DND-41 (cell line): Measurements from ENCODE around the gene SRPRB.

ENCODE experiments used
- ATAC-seq: fragments of 200-7000 bp; cut with Tn5 transposase; 3 replicates; pipeline ENCODE4 v1.9.1; 2021; ENCODE audit warnings: low read depth; ENCODE audit not compliant: insufficient read depth
- DNase-seq: peaks from one replicate; pipeline ENCODE4 v3.0.0-alpha.2; 2020
- H2AFZ ChIP-seq: 2 replicates; pipeline ENCODE4 v1.6.0; 2012; ENCODE audit warnings: low read depth, low read length
- H3K27ac ChIP-seq: 2 replicates; pipeline ENCODE4 v1.5.1; 2012; ENCODE audit warnings: low read length, inconsistent platforms
- H3K27me3 ChIP-seq: fragments of 200-600 bp; sonication (generic); 2 replicates; pipeline ENCODE4 v1.6.0; 2012; ENCODE audit warnings: low read length, mild to moderate bottlenecking, inconsistent platforms; ENCODE audit not compliant: insufficient read depth, poor library complexity
- H3K36me3 ChIP-seq: 2 replicates; pipeline ENCODE4 v1.5.1; 2012; ENCODE audit warnings: low read length, inconsistent platforms; ENCODE audit not compliant: insufficient read depth
- H3K4me1 ChIP-seq: 2 replicates; pipeline ENCODE4 v1.5.1; 2012; ENCODE audit warnings: mild to moderate bottlenecking, low read length; ENCODE audit not compliant: insufficient read depth
- H3K4me2 ChIP-seq: 2 replicates; pipeline ENCODE4 v1.6.0; 2012; ENCODE audit warnings: mild to moderate bottlenecking, moderate library complexity, low read length, inconsistent platforms; ENCODE audit not compliant: insufficient read depth
- H3K4me3 ChIP-seq, 2 experiments: fragments of 200-600 bp in 1 of 2; shearing (Covaris generic) in 1 of 2; 2 replicates each; pipeline ENCODE4 v1.5.1; 2012 to 2016; ENCODE audit warnings: inconsistent platforms in 2 of 2, low read length in 2 of 2, mild to moderate bottlenecking in 2 of 2, low read depth in 1 of 2, moderate library complexity in 1 of 2
- H3K79me2 ChIP-seq: 2 replicates; pipeline ENCODE4 v1.6.0; 2012; ENCODE audit warnings: low read length, inconsistent platforms; ENCODE audit not compliant: insufficient read depth
- H3K9ac ChIP-seq: 2 replicates; pipeline ENCODE4 v1.6.0; 2012; ENCODE audit warnings: low read depth, mild to moderate bottlenecking, inconsistent platforms, low read length, moderate library complexity
- H3K9me3 ChIP-seq: 2 replicates; pipeline ENCODE4 v1.5.1; 2012; ENCODE audit warnings: low read length, moderate library complexity, mild to moderate bottlenecking, inconsistent platforms; ENCODE audit not compliant: insufficient read depth, severe bottlenecking
- H4K20me1 ChIP-seq: 2 replicates; pipeline ENCODE4 v1.6.0; 2012; ENCODE audit warnings: low read length; ENCODE audit not compliant: insufficient read depth
- CTCF ChIP-seq: IDR thresholded peaks from 2 replicates; pipeline ENCODE4 v1.5.1; 2012; ENCODE audit warnings: borderline replicate concordance, low read length, moderate library complexity, mild to moderate bottlenecking; ENCODE audit not compliant: poor library complexity, severe bottlenecking; ENCODE audit errors: extremely low read depth
- EZH2 ChIP-seq: IDR thresholded peaks from 3 replicates; pipeline ENCODE4 v1.6.1; 2012; ENCODE audit warnings: borderline replicate concordance, low read depth, mild to moderate bottlenecking, moderate library complexity, low read length, inconsistent platforms; ENCODE audit not compliant: severe bottlenecking

The SRPRB gene

GRCh38 chr3:133821767-133822638 is 16.4 kb downstream of the SRPRB start:
- ATAC-seq: no peak
- TF ChIP-seq CTCF (no peak), EZH2 (no peak)
- H3K27ac ChIP-seq: no peak overlapping the region
- H4K20me1 ChIP-seq: 0 out of 2 replicates have a peak, but pooled peaks cover 5% of the 10 kb centered on the region
- H3K27me3 ChIP-seq: no peaks in the 10 kb centered on the region
- no peaks in the 10 kb centered on the region for H3K9me3 ChIP-seq
- peaks cover 83% of the 10 kb centered on the region for H3K36me3 ChIP-seq
- H3K9ac ChIP-seq: no peak overlapping the region
- H3K4me2 ChIP-seq: no peak overlapping the region
- no peak for DNase-seq
- no peak overlapping the region for H3K4me3 ChIP-seq
- H3K79me2 ChIP-seq: no peaks in the 10 kb centered on the region
- H3K4me1 ChIP-seq: no peaks in the 10 kb centered on the region
- H2AFZ ChIP-seq: no peak overlapping the region

GRCh38 chr3:133824961-133825485 is 19.4 kb downstream of the SRPRB start:
- TF ChIP-seq CTCF (no peak), EZH2 (no peak)
- Histone ChIP-seq H3K4me3 (no peak overlapping the region), H2AFZ (no peak overlapping the region), H3K9me3 (no peaks in the 10 kb centered on the region), H3K27me3 (no peaks in the 10 kb centered on the region), H3K4me2 (no peak overlapping the region), H3K9ac (no peak overlapping the region), H3K36me3 (peaks cover 55% of the 10 kb centered on the region), H3K27ac (no peak overlapping the region), H4K20me1 (0 out of 2 replicates have a peak, but pooled peaks cover 5% of the 10 kb centered on the region), H3K79me2 (no peaks in the 10 kb centered on the region), H3K4me1 (no peaks in the 10 kb centered on the region)
- ATAC-seq (no peak), DNase-seq (no peak)

- H2AFZ ChIP-seq: no peak overlapping the region
- DNase-seq: no peak
- H3K36me3 ChIP-seq: peaks cover 44% of the 10 kb centered on the region
- no peaks in the 10 kb centered on the region for H3K27me3 ChIP-seq
- H3K4me3 ChIP-seq: no peak overlapping the region
- H4K20me1 ChIP-seq: 0 out of 2 replicates have a peak, but pooled peaks cover 5% of the 10 kb centered on the region
- no peaks in the 10 kb centered on the region for H3K4me1 ChIP-seq
- no peaks in the 10 kb centered on the region for H3K79me2 ChIP-seq
- H3K27ac ChIP-seq: no peak overlapping the region
- no peak for ATAC-seq
- no peak for TF ChIP-seq EZH2
- TF ChIP-seq CTCF: no peak
- H3K4me2 ChIP-seq: no peak overlapping the region
- no peak overlapping the region for H3K9ac ChIP-seq
- H3K9me3 ChIP-seq: no peaks in the 10 kb centered on the region
Measured at GRCh38 chr3:133825969-133826727, 20.5 kb downstream of the SRPRB start.
